Kidney (tissue), 14 donors: ENCODE measurements around the gene PIRT. TPM values are rescaled to one million over a fixed set of nuclear protein-coding genes. Genes with fewer than 3 reads are reported as not detected.

Experiments
- DNase-seq, 5 donors: peaks; one replicate each; pipeline ENCODE4 v3.0.0-alpha.2; 2013 to 2020
- FAIRE-seq: peaks from 2 replicates; lab custom pipeline; 2012; peaks lifted over from hg19 to GRCh38; lab: Jason Lieb, UNC
- H3K27ac ChIP-seq, 2 donors: one replicate each; pipeline ENCODE4 v1.7.0; 2013; ENCODE audit warnings: low read depth in 2 of 2, low read length in 2 of 2, inconsistent platforms in 1 of 2
- H3K27me3 ChIP-seq: one replicate; pipeline ENCODE4 v1.7.1; 2013; ENCODE audit warnings: low read length, inconsistent platforms; ENCODE audit not compliant: control insufficient read depth, insufficient read depth
- H3K36me3 ChIP-seq, 3 donors: one replicate each; pipeline versions ENCODE4 v1.7.0 to v1.7.1; 2013; ENCODE audit warnings: low read length in 3 of 3, control low read depth in 1 of 3, inconsistent platforms in 1 of 3; ENCODE audit not compliant: insufficient read depth in 3 of 3, control insufficient read depth in 2 of 3
- H3K4me1 ChIP-seq, 3 donors: one replicate each; pipeline versions ENCODE4 v1.7.0 to v1.7.1; 2013; ENCODE audit warnings: low read length in 3 of 3, inconsistent platforms in 1 of 3, low read depth in 1 of 3; ENCODE audit not compliant: control insufficient read depth in 2 of 3, insufficient read depth in 2 of 3
- H3K4me3 ChIP-seq, 3 donors: one replicate each; pipeline versions ENCODE4 v1.7.0 to v1.8.1; 2013; ENCODE audit warnings: low read length in 3 of 3, control low read depth in 1 of 3, inconsistent platforms in 1 of 3
- H3K9ac ChIP-seq, 3 donors: one replicate each; pipeline versions ENCODE4 v1.7.0 to v1.7.1; 2013; ENCODE audit warnings: low read length in 3 of 3, control low read depth in 1 of 3, inconsistent platforms in 1 of 3
- H3K9me3 ChIP-seq, 3 donors: one replicate each; pipeline versions ENCODE4 v1.7.0 to v1.7.1; 2013; ENCODE audit warnings: low read length in 3 of 3, control low read depth in 1 of 3, inconsistent platforms in 1 of 3; ENCODE audit not compliant: control insufficient read depth in 2 of 3, insufficient read depth in 1 of 3
- intact Hi-C: fragments of 100-400 bp; cut with DNase I; formaldehyde crosslinking; loops from one replicate; pipeline ENCODE4 v1.11.1; 2022
- polyA plus RNA-seq: library from polyadenylated mRNA; stranded (reverse); fragments of 350-450 nt; fragmentation: Illumina TruSeq; extraction: RNeasy Lipid Tissue Mini Kit (QIAGEN cat#74804); gene quantifications from one replicate; pipeline ENCODE4 v1.2.3, GENCODE V29; 2014; ENCODE audit warnings: low read depth, low replicate concordance; ENCODE audit not compliant: insufficient read depth
- total RNA-seq: library from RNA; stranded (reverse); fragmentation: NEBNext Ultra II Directional; extraction: Animal tissue kit (Norgen Biotek cat#: 25700); gene quantifications from one replicate; pipeline ENCODE4 v1.2.1, GENCODE V29; 2021
- TF ChIP-seq, protein P1 (sequence below): IDR thresholded peaks from 3 replicates; pipeline ENCODE4 v1.5.1; 2012; ENCODE audit warnings: mild to moderate bottlenecking, moderate library complexity, borderline replicate concordance; ENCODE audit not compliant: insufficient read depth; ENCODE audit errors: extremely low read depth
- donor health status: control.
- donor health status: control.
- donor health status: control.
- donor health status: control.
- donor health status: control.
- donor health status: DM: yes; HTN: yes; CAD: no.
- donor health status: Normal renal cell carcinoma (clear cell type).

The PIRT gene
- total and polyA plus RNA-seq, 2 donors from 2014 or later: not detected

DNA sequence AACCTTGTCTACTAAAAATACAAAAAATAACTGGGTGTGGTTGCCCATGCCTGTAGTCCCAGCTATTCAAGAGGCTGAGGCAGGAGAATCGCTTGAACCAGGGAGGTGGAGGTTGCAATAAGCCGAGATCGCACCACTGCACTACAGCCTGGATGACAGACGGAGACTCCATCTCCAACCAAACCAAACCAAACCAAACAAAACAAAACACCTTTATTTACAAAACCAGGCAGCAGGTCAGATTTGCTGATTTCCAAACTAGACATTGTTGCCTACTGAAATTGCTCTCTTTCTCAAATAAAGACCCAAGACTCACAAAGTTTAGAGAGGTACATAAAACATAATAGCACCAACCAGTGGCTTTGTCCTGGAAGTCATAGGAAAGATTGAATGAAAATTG lies 28.3 kb downstream of the PIRT start:
- DNase-seq (no peak), FAIRE-seq (no peak)
- no peaks in the 10 kb centered on the region for H3K36me3 ChIP-seq
- TF ChIP-seq, protein P1, sequence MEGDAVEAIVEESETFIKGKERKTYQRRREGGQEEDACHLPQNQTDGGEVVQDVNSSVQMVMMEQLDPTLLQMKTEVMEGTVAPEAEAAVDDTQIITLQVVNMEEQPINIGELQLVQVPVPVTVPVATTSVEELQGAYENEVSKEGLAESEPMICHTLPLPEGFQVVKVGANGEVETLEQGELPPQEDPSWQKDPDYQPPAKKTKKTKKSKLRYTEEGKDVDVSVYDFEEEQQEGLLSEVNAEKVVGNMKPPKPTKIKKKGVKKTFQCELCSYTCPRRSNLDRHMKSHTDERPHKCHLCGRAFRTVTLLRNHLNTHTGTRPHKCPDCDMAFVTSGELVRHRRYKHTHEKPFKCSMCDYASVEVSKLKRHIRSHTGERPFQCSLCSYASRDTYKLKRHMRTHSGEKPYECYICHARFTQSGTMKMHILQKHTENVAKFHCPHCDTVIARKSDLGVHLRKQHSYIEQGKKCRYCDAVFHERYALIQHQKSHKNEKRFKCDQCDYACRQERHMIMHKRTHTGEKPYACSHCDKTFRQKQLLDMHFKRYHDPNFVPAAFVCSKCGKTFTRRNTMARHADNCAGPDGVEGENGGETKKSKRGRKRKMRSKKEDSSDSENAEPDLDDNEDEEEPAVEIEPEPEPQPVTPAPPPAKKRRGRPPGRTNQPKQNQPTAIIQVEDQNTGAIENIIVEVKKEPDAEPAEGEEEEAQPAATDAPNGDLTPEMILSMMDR: no peak
- H3K4me1 ChIP-seq: peaks cover 0 to 2% (median 0%) of the 10 kb centered on the region in 3 donors
- H3K27me3 ChIP-seq: no peaks in the 10 kb centered on the region
- no peak overlapping the region for H3K27ac ChIP-seq
- no peak overlapping the region for H3K4me3 ChIP-seq
- no peaks in the 10 kb centered on the region for H3K9me3 ChIP-seq
- intact Hi-C loops: no loop called here
- no peak overlapping the region for H3K9ac ChIP-seq

DNA sequence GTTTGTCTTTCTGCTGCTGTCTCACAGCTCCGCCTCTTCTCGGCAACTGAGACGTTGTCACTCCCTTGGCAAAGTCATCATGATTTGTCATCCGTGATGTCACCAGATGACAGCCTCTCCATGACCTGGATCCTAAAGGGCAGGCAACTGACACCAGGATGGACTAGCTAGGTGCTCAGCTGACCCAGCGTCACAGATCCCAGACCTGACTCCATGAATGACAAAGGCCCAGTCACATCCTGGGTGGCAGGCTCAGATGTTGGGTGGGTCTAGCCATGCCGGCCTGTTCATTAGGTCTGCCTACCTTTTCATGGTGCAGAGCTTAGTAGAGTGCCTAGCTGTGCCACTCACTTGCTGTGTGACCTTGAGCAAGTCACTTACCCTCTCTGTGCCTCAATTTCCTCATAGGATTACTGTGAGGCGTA lies 30.2 kb downstream of the PIRT start:
- intact Hi-C loops: no loop called here
- FAIRE-seq (no peak), DNase-seq (no peak)
- H3K36me3 ChIP-seq: no peaks in the 10 kb centered on the region
- no peak overlapping the region for H3K4me3 ChIP-seq
- no peaks in the 10 kb centered on the region for H3K27me3 ChIP-seq
- TF ChIP-seq, protein P1: no peak
- no peak overlapping the region for H3K27ac ChIP-seq
- no peaks in the 10 kb centered on the region for H3K4me1 ChIP-seq
- no peaks in the 10 kb centered on the region for H3K9me3 ChIP-seq
- H3K9ac ChIP-seq: no peak overlapping the region

DNA sequence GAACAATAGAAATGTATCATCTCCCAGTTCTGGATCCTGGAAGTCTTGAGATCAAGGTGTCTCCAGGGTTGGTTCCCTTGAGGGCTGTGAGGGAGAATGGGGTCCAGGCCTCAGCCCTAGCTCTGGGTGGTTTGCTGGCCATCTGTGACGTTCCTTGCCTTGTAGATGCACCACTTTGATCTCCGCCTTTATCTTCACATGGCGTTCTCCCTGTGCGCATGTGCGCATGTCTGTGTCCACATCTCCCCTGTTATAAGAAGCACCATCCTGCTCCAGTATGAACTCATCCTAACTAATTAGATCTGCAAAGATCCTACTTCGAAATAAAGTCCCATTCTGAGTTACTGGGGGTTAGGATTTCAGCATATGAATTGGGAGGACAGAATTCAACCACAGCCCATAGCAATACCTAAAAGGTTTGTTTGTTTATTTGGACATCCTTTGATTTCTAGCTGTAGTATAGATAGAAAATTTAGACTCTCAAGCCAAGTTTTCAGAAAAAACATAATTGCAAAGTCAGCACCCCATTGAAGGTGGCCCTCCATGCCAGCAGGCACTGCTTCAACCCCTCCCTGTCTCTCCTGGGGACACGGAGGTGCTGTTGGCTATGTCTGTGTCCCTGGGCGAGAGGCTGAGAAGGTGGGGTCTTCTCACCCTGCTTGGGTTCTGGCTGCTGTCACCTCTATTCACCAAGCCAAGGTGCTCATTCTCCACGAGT lies 31.2 kb downstream of the PIRT start:
- Histone ChIP-seq H3K36me3 (no peaks in the 10 kb centered on the region), H3K27ac (no peak overlapping the region), H3K9me3 (no peaks in the 10 kb centered on the region), H3K4me1 (no peaks in the 10 kb centered on the region), H3K27me3 (no peaks in the 10 kb centered on the region), H3K9ac (no peak overlapping the region), H3K4me3 (no peak overlapping the region)
- TF ChIP-seq, protein P1: no peak
- FAIRE-seq (no peak), DNase-seq (no peak)
- intact Hi-C loops: no loop called here

DNA sequence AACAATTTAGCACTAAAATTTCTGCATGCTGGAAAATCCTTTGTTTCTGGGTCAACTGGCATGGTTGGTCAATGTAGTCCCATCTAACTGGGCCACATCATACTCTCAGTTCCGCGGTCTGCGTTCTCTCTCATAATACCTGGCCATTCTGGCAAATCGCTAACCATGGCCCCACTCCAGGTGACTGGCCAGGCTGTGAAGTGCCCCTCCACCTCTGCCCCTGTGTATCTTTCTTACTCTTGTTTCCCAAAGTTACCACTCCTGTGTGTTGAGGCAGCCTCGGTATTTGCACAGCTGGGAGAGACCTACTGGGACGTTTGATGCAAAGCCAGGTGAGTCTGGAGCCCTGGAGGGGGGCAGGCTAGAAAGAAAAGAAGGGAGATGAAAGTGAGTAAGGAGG lies 32.0 kb downstream of the PIRT start:
- Histone ChIP-seq H3K27ac (no peak overlapping the region), H3K4me3 (no peak overlapping the region), H3K36me3 (no peaks in the 10 kb centered on the region), H3K9me3 (no peaks in the 10 kb centered on the region), H3K27me3 (no peaks in the 10 kb centered on the region), H3K4me1 (no peaks in the 10 kb centered on the region), H3K9ac (no peak overlapping the region)
- DNase-seq: no peak
- FAIRE-seq: no peak
- TF ChIP-seq, protein P1: no peak
- intact Hi-C loops: no loop called here
